Right lobe of liver (tissue), 4 donors: Measurements from ENCODE around the gene ITGA4.

Experiments used
- CTCF ChIP-seq, 4 donors: fragments of 200-600 bp in 3 of 4; fragments of 450-650 bp in 1 of 4; IDR thresholded peaks; one replicate each; pipeline versions ENCODE4 v1.5.1 to v1.8.0; 2016 to 2022; ENCODE audit warnings: antibody characterized with exemption in 4 of 4, mild to moderate bottlenecking in 2 of 4
- POLR2A ChIP-seq: fragments of 450-650 bp; IDR thresholded peaks from one replicate; pipeline ENCODE4 v1.6.1; 2017; ENCODE audit warnings: antibody characterized with exemption, mild to moderate bottlenecking
- donor health status: DM: no; HTN: no; CAD: no.
- donor health status: DM: no; HTN: no; CAD: no.
- donor health status: DM: no; HTN: yes; CAD: no.

- TF ChIP-seq CTCF (IDR thresholded peaks at IDR 0.05), result no peak
- no peak for TF ChIP-seq POLR2A
These were observed 30.5 kb upstream of the ITGA4 start for GRCh38 chr2:181426672-181427071.
